ENCODE results near the gene PGAP6. TPM values are rescaled to one million over a fixed set of nuclear protein-coding genes. Genes with fewer than 3 reads are reported as not detected.

The PGAP6 gene
- polyA plus RNA-seq, 2 of the 4 experiments (the other 2 are of a cell fraction): 25.9 to 38.1 TPM

GRCh38 chr16:324201-324450 is 57.7 kb downstream of the PGAP6 start:
- H3K4me3 ChIP-seq: no peak overlapping the region
- peaks cover 31% of the 10 kb centered on the region for H3K4me1 ChIP-seq
- CTCF ChIA-PET: interaction anchor here (1.0 kb wide), 1 partner anchor 39 kb away, joined by 3 read pairs; no protein-coding TSS in a partner anchor
- H3K9me3 ChIP-seq: no peaks in the 10 kb centered on the region
- TF ChIP-seq BHLHE40 (IDR thresholded peaks at IDR 0.05; ENCODE audit: low read depth, low read length) (no peak), CEBPB (IDR thresholded peaks at IDR 0.05) (no peak), RARB (CRISPR knock-in tag; IDR thresholded peaks at IDR 0.05) (no peak), REST (IDR thresholded peaks at IDR 0.05) (no peak), EHMT2 (IDR thresholded peaks at IDR 0.05; ENCODE audit: low read depth) (no peak), RCOR1 (IDR thresholded peaks at IDR 0.05; ENCODE audit: low read depth, low read length) (no peak), CBX8 (IDR thresholded peaks at IDR 0.05) (no peak), ZFP36 (IDR thresholded peaks at IDR 0.05; ENCODE audit: borderline replicate concordance, partially characterized antibody) (no peak), HDAC2 (IDR thresholded peaks at IDR 0.05) (no peak)
- WGBS (ENCODE audit: missing lambda C conversion rate): 94% methylated on average over 17 of the region's 17 CpGs
- ATAC-seq: no peak
- DNase-seq (ENCODE audit: low read depth in 1 of 2, low spot score in 1 of 2): no peak
- H3K4me2 ChIP-seq: no peak overlapping the region
- FAIRE-seq: no peak
- peak overlapping the region in 1 of 2 experiments; percentile 28; a peak in 1 of 6 replicates for H3K27ac ChIP-seq
- POLR2A ChIA-PET: no interaction called here

GRCh38 chr16:322476-323143 is 59.2 kb downstream of the PGAP6 start:
- CTCF ChIA-PET: interaction anchor here (1.0 to 1.5 kb wide), 3 partner anchors 20 to 127 kb away, joined by 3 to 11 read pairs (median 3); no protein-coding TSS in a partner anchor
- no peak overlapping the region for H3K4me3 ChIP-seq
- POLR2A ChIA-PET: no interaction called here
- WGBS (ENCODE audit: missing lambda C conversion rate): 90% methylated on average over 11 of the region's 13 CpGs
- TF ChIP-seq REST (IDR thresholded peaks at IDR 0.05): no peak
- H3K4me2 ChIP-seq: no peak overlapping the region
- H3K27ac ChIP-seq: no peak overlapping the region
- H3K4me1 ChIP-seq: peaks cover 17% of the 10 kb centered on the region
- no peak for DNase-seq (ENCODE audit: low read depth in 1 of 2, low spot score in 1 of 2)
- no peaks in the 10 kb centered on the region for H3K9me3 ChIP-seq
- FAIRE-seq: no peak
- ATAC-seq: no peak

GRCh38 chr16:321532-321931 is 60.2 kb downstream of the PGAP6 start:
- WGBS (ENCODE audit: missing lambda C conversion rate): 69% methylated on average over 9 of the region's 9 CpGs

More at GRCh38 chr16:321532-321931, 60.2 kb downstream of the PGAP6 start:
- Histone ChIP-seq H3K9me3 (no peaks in the 10 kb centered on the region), H3K4me2 (no peak overlapping the region), H3K27ac (no peak overlapping the region), H3K4me3 (no peak overlapping the region), H3K4me1 (peaks cover 8% of the 10 kb centered on the region)
- TF ChIP-seq REST (IDR thresholded peaks at IDR 0.05) (no peak), EP300 (IDR thresholded peaks at IDR 0.05) (no peak), BCL3 (IDR thresholded peaks at IDR 0.05) (no peak), PHF8 (IDR thresholded peaks at IDR 0.05; ENCODE audit: borderline replicate concordance, low read depth) (no peak), PBX3 (IDR thresholded peaks at IDR 0.05) (no peak), RAD21 (conservative IDR thresholded peaks at IDR 0.05 in 1 of 2, IDR thresholded peaks at IDR 0.05 in 1 of 2) (no peak), HOXA7 (CRISPR knock-in tag; IDR thresholded peaks at IDR 0.05) (no peak), RFX5 (IDR thresholded peaks at IDR 0.05) (no peak), ELK1 (IDR thresholded peaks at IDR 0.05; ENCODE audit: low read depth, low read length) (no peak)
- POLR2A ChIA-PET: no interaction called here
- CTCF ChIA-PET: interaction anchor here (1.2 to 1.5 kb wide), 3 partner anchors 13 to 41 kb away, joined by 3 to 11 read pairs (median 5); no protein-coding TSS in a partner anchor
- no peak for DNase-seq (ENCODE audit: low read depth in 1 of 2, low spot score in 1 of 2)
- no peak for FAIRE-seq
- ATAC-seq: no peak
